HepG2 (cell line): ENCODE results near the gene HEXIM1. TPM values are rescaled to one million over a fixed set of nuclear protein-coding genes. Genes with fewer than 3 reads are reported as not detected.

Experiments used
- AGO1 ChIP-seq: fragments of 200-400 bp; formaldehyde crosslinking; IDR thresholded peaks from 2 replicates; pipeline ENCODE4 v1.6.1; 2017; ENCODE audit warnings: mild to moderate bottlenecking, low read depth, low read length, moderate library complexity; ENCODE audit not compliant: poor library complexity, severe bottlenecking
- ATAD3A ChIP-seq: sonication (generic); formaldehyde crosslinking; IDR thresholded peaks from 2 replicates; pipeline ENCODE4 v1.4.0; 2020; ENCODE audit warnings: missing genetic modification reagents
- BRF2 ChIP-seq: sonication (generic); formaldehyde crosslinking; IDR thresholded peaks from 2 replicates; pipeline ENCODE4 v1.8.1; 2022; ENCODE audit warnings: mild to moderate bottlenecking, missing genetic modification reagents
- E2F1 ChIP-seq: sonication (generic); formaldehyde crosslinking; IDR thresholded peaks from 2 replicates; pipeline ENCODE4 v1.5.0; 2020; ENCODE audit warnings: missing genetic modification reagents
- HNRNPL ChIP-seq: fragments of 200-400 bp; formaldehyde crosslinking; IDR thresholded peaks from 2 replicates; pipeline ENCODE4 v1.6.1; 2017; ENCODE audit warnings: mild to moderate bottlenecking, low read depth, low read length
- HOXA9 ChIP-seq: sonication (generic); formaldehyde crosslinking; IDR thresholded peaks from 2 replicates; pipeline ENCODE4 v1.8.1; 2022; ENCODE audit warnings: missing genetic modification reagents, mild to moderate bottlenecking, moderate library complexity, borderline replicate concordance
- NFIB ChIP-seq: sonication (generic); formaldehyde crosslinking; IDR thresholded peaks from 2 replicates; pipeline ENCODE4 v1.9.0; 2021; ENCODE audit warnings: missing genetic modification reagents, mild to moderate bottlenecking, borderline replicate concordance
- PCBP1 ChIP-seq: fragments of 200-400 bp; formaldehyde crosslinking; IDR thresholded peaks from 2 replicates; pipeline ENCODE4 v1.6.1; 2017; ENCODE audit warnings: mild to moderate bottlenecking, low read depth, low read length, borderline replicate concordance
- SALL2 ChIP-seq: sonication (generic); formaldehyde crosslinking; IDR thresholded peaks from 2 replicates; pipeline ENCODE4 v1.8.1; 2023; ENCODE audit warnings: mild to moderate bottlenecking, missing genetic modification reagents, inconsistent platforms
- TRIM24 ChIP-seq: sonication (generic); formaldehyde crosslinking; IDR thresholded peaks from 2 replicates; pipeline ENCODE4 v1.8.0; 2022; ENCODE audit warnings: mild to moderate bottlenecking, missing genetic modification reagents
- ZNF207 ChIP-seq: fragments of 450-650 bp; IDR thresholded peaks from 2 replicates; pipeline ENCODE4 v1.6.1; 2016; ENCODE audit warnings: antibody characterized with exemption, borderline replicate concordance
- ZNF274 ChIP-seq: sonication (generic); formaldehyde crosslinking; IDR thresholded peaks from 2 replicates; pipeline ENCODE4 v1.5.1; 2020; ENCODE audit warnings: mild to moderate bottlenecking, missing genetic modification reagents
- ZNF513 ChIP-seq: sonication (generic); formaldehyde crosslinking; conservative IDR thresholded peaks from 2 replicates; pipeline ENCODE4 v1.5.0; 2020; ENCODE audit warnings: missing genetic modification reagents
- polyA plus RNA-seq, 8 experiments: library from polyadenylated mRNA; depleted of rRNA in 3 of 8; stranded (reverse) in 7 of 8; unstranded in 1 of 8; fragments of >200 nt; fragmentation: Illumina TruSeq in 4 of 8; extraction: Trizol in 4 of 8; gene quantifications; 2 replicates each; pipeline versions ENCODE4 v1.2.1 to v1.2.3, GENCODE V29; 2011 to 2016; ENCODE audit warnings: low read depth in 4 of 8, missing spikeins in 1 of 8, mixed read lengths in 1 of 8; ENCODE audit not compliant: insufficient read depth in 1 of 8
- total RNA-seq, 5 experiments: library from RNA; depleted of rRNA; stranded (reverse); fragments of >200 nt; fragmentation: Illumina TruSeq; extraction: Trizol; gene quantifications; 2 replicates each; pipeline ENCODE4 v1.2.3, GENCODE V29; 2016; ENCODE audit warnings: low read depth in 1 of 5
- TF ChIP-seq, protein P1 (sequence below): sonication (generic); formaldehyde crosslinking; IDR thresholded peaks from 2 replicates; pipeline ENCODE4 v1.9.0; 2021; ENCODE audit warnings: missing genetic modification reagents, borderline replicate concordance
- TF ChIP-seq, protein P2 (sequence below): sonication (generic); formaldehyde crosslinking; IDR thresholded peaks from 2 replicates; pipeline ENCODE4 v1.5.1; 2020; ENCODE audit warnings: mild to moderate bottlenecking, missing genetic modification reagents, moderate library complexity

Gene HEXIM1
- total and polyA plus RNA-seq, 2 of the 13 experiments (the other 11 are each of a cell fraction or from before 2014, with no cell fraction given), result 10.5 to 16.6 TPM

GRCh38 chr17:45101883-45102811 is 46.1 kb upstream of the HEXIM1 start (continued):
- TF ChIP-seq, protein P1, sequence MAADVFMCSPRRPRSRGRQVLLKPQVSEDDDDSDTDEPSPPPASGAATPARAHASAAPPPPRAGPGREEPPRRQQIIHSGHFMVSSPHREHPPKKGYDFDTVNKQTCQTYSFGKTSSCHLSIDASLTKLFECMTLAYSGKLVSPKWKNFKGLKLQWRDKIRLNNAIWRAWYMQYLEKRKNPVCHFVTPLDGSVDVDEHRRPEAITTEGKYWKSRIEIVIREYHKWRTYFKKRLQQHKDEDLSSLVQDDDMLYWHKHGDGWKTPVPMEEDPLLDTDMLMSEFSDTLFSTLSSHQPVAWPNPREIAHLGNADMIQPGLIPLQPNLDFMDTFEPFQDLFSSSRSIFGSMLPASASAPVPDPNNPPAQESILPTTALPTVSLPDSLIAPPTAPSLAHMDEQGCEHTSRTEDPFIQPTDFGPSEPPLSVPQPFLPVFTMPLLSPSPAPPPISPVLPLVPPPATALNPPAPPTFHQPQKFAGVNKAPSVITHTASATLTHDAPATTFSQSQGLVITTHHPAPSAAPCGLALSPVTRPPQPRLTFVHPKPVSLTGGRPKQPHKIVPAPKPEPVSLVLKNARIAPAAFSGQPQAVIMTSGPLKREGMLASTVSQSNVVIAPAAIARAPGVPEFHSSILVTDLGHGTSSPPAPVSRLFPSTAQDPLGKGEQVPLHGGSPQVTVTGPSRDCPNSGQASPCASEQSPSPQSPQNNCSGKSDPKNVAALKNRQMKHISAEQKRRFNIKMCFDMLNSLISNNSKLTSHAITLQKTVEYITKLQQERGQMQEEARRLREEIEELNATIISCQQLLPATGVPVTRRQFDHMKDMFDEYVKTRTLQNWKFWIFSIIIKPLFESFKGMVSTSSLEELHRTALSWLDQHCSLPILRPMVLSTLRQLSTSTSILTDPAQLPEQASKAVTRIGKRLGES (CRISPR knock-in tag), result no peak
- TF ChIP-seq, protein P2, sequence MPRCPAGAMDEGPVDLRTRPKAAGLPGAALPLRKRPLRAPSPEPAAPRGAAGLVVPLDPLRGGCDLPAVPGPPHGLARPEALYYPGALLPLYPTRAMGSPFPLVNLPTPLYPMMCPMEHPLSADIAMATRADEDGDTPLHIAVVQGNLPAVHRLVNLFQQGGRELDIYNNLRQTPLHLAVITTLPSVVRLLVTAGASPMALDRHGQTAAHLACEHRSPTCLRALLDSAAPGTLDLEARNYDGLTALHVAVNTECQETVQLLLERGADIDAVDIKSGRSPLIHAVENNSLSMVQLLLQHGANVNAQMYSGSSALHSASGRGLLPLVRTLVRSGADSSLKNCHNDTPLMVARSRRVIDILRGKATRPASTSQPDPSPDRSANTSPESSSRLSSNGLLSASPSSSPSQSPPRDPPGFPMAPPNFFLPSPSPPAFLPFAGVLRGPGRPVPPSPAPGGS, result no peak
- no peak for TF ChIP-seq ZNF513
- TF ChIP-seq SALL2, result no peak
- TF ChIP-seq ATAD3A (CRISPR knock-in tag), result no peak
- no peak for TF ChIP-seq E2F1 (CRISPR knock-in tag)
- TF ChIP-seq PCBP1, result no peak
- no peak for TF ChIP-seq TRIM24 (CRISPR knock-in tag)
- 0 out of 2 replicates have a peak, but pooled peaks have one; percentile 21 for TF ChIP-seq ZNF274 (CRISPR knock-in tag)
- TF ChIP-seq NFIB (CRISPR knock-in tag), result no peak
- TF ChIP-seq HNRNPL, result no peak
- TF ChIP-seq HOXA9 (CRISPR knock-in tag), result no peak
- TF ChIP-seq BRF2 (CRISPR knock-in tag), result no peak
- TF ChIP-seq AGO1, result no peak
- no peak for TF ChIP-seq ZNF207
